IPS-18c (cell line): ENCODE measurements around the gene CKAP4.
A peak's percentile ranks its signal among the peaks of the same experiment; 100 is the strongest.

Experiments
- H3K4me3 ChIP-seq: 2 replicates; pipeline ENCODE4 v1.7.0; 2013; ENCODE audit warnings: low read depth, mild to moderate bottlenecking, low read length, moderate library complexity; ENCODE audit not compliant: insufficient read depth
- H3K9me3 ChIP-seq: one replicate; pipeline ENCODE4 v1.6.1; 2013; ENCODE audit warnings: mild to moderate bottlenecking, low read length, moderate library complexity; ENCODE audit not compliant: control insufficient read depth, insufficient read depth

The CKAP4 gene

GRCh38 chr12:106249411-106250135 is 1.8 kb upstream of the CKAP4 start:
- no peaks in the 10 kb centered on the region for H3K9me3 ChIP-seq
- H3K4me3 ChIP-seq: no peak overlapping the region

DNA sequence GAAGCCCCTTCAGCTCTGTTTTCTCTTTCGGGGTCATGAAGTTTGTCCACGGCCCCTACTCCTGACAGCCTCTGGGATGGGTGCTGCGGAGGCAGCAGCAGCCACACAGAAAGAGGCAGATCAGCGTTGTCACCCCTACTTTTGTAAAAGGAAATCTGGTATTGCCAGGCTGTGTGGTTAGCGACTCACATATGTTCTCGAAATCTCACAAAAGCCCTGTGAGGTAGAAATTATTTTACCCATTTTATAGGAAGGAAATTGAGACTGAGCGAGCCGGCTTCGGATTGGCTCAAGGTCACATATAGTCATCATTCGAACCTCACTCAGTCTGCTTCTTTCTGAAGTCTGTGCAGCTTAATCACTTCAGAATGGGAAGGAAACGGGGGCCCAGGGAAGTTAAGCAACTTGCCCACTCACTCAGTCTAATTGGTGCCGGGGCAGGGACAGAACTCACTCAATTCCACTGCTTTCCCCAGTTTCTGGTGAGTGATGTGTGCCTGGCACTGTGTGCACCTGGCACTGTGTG is 1.1 kb upstream of the CKAP4 start:
- H3K4me3 ChIP-seq: peak overlapping the region; percentile 78
- H3K9me3 ChIP-seq: no peaks in the 10 kb centered on the region

DNA sequence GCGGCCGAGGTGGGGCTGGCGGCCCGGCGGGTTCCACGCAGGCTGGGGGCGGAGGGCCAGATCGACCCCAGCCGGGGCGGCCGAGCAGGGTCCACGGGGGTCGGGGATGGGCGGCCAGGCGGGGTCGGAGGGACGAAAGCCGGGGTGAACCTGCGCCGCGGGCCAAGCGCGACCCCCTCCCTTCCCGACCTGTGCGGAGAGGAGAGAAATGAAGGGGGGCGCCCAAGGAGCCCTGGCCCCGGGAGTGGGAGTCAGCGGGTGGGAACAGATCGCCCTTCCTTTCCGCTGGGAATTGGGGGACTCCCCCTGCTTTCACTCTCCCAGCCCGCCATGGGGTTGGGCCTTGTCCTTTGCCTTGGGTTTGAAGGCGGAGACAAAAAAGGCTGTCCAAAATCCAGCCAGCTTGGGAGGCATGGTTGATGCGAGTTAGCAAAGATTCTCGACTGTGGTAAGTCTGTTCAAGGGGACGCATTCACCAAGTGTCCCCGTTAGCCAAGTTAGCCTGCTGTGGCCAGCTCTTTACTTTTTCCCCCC is 559 bp upstream of the CKAP4 start:
- peak overlapping the region; percentile 78 for H3K4me3 ChIP-seq
- no peaks in the 10 kb centered on the region for H3K9me3 ChIP-seq

DNA sequence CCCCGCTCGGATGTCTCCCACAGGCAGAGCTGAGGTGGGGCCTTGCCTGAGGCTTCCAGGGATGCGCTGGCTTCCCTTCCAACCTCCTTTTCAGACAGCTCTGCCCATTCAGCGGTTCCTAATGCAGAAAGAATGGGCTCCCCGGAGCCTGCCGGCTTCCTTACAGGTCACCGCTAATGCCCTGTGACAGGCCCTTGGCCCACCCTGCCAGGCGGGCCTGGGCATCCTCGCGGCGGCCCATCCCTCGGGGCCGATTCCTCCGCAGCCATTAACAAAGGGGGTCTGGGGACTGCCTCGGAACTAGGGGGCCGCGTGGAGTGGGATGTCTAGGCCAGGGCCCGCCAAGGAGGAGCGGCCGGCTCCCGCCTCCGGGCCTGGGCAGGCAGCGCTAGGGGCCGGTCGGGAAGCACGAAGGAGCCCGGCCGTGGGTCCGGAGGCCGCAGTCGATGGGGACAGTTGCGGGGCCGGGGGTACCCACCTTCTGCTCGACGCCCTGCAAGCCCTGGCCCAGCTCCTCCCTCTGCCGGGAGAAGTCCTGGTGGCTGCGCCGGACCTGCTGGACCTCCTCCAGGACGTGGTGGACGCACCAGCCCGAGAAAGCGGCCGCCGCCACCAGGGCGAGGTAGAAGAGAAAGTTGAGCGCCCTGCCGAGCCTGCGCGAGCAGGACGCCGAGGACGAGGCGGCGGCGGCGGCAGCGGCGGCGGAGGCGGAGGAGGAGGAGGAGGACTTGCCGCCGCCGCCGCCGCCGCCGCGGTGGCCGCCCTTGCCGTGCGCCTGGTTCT is 738 bp downstream of the CKAP4 start:
- Histone ChIP-seq H3K9me3 (no peaks in the 10 kb centered on the region), H3K4me3 (peak overlapping the region; percentile 76)

DNA sequence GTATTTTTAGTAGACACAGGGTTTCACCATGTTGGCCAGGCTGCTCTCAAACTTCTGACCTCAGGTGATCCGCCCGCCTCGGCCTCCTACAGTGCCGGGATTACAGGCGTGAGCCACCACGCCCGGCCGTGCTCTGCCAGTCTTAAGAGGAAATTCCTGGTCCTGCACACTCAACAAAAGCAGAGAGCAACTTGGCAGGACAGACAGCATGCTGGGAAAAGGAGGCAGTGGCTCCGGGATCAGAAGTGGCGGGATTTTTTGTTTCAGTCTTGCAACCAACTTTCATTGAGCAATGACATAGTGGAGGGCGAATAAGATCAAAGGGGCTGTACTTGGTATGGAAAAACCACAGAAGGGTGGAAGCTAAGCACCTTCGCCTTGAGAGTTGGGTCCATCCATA is 2.1 kb downstream of the CKAP4 start:
- no peaks in the 10 kb centered on the region for H3K9me3 ChIP-seq
- no peak overlapping the region for H3K4me3 ChIP-seq

GRCh38 chr12:106243620-106244019 is 4.2 kb downstream of the CKAP4 start:
- no peaks in the 10 kb centered on the region for H3K9me3 ChIP-seq
- no peak overlapping the region for H3K4me3 ChIP-seq

DNA sequence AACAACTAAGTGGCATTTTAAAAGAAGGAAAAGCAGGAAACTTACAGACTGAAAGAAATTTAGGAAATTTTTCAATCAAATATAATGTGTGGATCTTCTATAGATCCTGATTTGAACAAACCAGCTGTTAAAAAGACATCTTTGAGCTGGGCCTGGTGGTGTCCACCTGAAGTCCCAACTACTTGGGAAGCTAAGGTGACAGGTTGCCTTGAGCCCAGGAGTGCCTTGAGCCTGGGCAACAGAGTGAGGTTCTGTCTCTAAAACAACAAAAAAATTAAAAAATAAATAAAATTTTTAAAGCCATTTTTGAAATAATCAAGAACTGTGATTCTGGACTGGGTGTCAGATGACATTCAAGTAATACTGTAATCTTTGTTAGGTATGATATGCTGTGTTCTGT is 7.0 kb downstream of the CKAP4 start:
- no peaks in the 10 kb centered on the region for H3K9me3 ChIP-seq
- H3K4me3 ChIP-seq: no peak overlapping the region

- no peaks in the 10 kb centered on the region for H3K9me3 ChIP-seq
- no peak overlapping the region for H3K4me3 ChIP-seq
Measured at GRCh38 chr12:106239951-106240335, 7.9 kb downstream of the CKAP4 start.

DNA sequence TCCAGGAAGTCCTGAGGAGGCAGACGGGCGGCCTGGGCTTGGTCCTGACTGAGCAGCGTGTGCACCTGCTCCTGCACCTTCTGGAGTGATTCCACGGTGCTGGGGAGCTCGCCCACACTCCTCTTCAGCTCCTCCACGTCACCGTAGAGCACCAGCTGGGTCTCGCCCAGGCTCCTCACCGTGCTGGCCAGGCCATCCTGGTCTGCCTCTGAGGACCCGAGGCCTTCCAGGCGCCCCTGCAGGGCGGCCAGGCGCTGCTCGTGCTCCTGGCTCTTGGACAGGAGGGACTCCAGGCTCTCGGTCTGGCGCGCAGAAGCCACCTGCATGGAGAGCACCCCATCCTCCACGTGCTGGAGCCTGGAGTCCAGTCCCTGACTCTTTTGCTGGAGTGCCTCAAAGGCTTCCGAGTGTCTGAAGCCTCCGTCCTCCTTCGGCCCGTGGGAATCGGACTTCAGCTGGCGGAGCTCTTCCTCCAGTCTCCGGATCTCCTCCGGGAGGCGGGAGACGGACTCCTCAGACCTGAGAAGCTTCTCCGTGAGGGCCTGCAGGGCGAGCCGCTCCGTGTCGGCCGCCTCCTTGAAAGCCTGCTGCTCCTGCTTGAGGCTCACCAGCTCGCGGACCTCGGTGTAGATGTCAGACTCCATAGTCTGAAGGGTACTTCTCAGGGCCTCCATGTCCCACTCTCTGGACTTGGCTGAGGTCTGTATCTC is 8.4 kb downstream of the CKAP4 start:
- H3K9me3 ChIP-seq: no peaks in the 10 kb centered on the region
- H3K4me3 ChIP-seq: no peak overlapping the region

DNA sequence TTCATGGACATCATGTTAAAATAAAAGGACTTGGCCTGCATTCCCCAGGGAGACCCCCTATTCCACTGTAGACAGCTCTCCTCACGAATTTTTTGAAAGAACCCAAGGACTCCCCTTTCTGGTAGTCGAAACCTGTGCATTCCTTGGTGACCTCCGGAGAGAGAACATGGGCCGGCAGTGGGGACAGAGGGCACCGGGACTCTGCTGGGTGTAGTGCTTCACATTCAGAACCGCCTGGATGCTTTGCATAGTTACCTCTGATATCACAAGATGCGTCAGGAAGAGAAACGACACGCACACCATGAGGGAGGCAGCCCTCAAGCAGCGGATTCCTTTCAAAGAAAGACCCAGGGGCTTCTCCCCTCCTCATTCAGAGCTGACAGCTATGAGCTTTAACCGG is 9.7 kb downstream of the CKAP4 start:
- no peak overlapping the region for H3K4me3 ChIP-seq
- H3K9me3 ChIP-seq: no peaks in the 10 kb centered on the region

DNA sequence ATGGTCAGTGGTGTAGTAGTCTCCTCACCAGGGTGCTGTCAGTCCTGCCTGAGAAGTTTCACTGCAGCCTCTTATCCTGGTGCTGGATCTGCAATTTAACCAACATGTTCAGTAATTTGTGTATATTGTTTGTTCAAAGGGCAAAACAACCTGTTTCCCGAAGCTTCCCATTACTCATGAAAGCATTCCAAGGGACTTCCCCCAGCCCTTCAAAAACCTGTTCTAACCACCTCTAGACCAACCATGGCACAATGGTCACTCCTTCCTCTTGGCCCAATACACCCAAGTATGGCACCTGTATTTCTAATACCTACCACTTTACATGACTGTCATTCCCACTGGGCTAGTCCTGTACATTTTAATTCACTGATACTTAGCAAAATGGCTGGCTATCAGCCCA is 12.1 kb downstream of the CKAP4 start:
- Histone ChIP-seq H3K4me3 (no peak overlapping the region), H3K9me3 (no peaks in the 10 kb centered on the region)

- H3K9me3 ChIP-seq: no peaks in the 10 kb centered on the region
- H3K4me3 ChIP-seq: no peak overlapping the region
Measured at GRCh38 chr12:106234449-106234848, 13.4 kb downstream of the CKAP4 start.

GRCh38 chr12:106233011-106233410 is 14.8 kb downstream of the CKAP4 start:
- H3K4me3 ChIP-seq: no peak overlapping the region
- no peaks in the 10 kb centered on the region for H3K9me3 ChIP-seq

DNA sequence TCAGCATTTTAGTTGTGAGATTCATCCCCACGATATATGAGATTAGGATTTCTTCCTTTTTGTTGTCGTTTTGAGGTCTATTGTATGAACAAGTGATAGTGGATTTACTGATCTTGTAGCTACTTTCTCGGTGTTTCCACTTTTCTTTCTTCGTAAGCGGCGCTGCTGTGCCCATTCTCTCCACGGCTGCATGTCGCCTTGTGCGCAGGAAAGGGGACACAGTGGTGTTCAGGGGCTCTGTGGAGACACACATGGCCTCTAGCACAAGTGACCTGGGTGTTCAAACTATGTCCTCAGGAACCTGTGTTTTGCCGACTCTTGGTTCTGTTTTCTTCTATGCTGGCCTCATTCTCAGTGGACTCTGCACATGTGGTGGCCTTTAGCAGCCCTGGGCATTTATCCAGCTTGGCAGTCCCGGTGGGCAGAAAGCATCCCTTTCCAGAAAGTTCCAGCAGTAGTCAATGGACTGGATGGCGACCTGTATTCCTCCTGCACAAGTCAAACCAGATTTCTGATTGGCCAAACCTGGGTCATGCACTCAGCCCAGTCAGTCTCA is 18.7 kb downstream of the CKAP4 start:
- Histone ChIP-seq H3K9me3 (no peaks in the 10 kb centered on the region), H3K4me3 (no peak overlapping the region)

GRCh38 chr12:106228320-106228710 is 19.5 kb downstream of the CKAP4 start:
- no peaks in the 10 kb centered on the region for H3K9me3 ChIP-seq
- no peak overlapping the region for H3K4me3 ChIP-seq

- Histone ChIP-seq H3K9me3 (no peaks in the 10 kb centered on the region), H3K4me3 (no peak overlapping the region)
Measured at GRCh38 chr12:106227641-106228319, 20.0 kb downstream of the CKAP4 start.
